Measurements from ENCODE around the gene KIF1C.
"Not testable (repeated sequence)": the region's sequence is repeated elsewhere in the genome, so short reads cannot be mapped to it uniquely, and the experiment has no call there.

Gene KIF1C

DNA sequence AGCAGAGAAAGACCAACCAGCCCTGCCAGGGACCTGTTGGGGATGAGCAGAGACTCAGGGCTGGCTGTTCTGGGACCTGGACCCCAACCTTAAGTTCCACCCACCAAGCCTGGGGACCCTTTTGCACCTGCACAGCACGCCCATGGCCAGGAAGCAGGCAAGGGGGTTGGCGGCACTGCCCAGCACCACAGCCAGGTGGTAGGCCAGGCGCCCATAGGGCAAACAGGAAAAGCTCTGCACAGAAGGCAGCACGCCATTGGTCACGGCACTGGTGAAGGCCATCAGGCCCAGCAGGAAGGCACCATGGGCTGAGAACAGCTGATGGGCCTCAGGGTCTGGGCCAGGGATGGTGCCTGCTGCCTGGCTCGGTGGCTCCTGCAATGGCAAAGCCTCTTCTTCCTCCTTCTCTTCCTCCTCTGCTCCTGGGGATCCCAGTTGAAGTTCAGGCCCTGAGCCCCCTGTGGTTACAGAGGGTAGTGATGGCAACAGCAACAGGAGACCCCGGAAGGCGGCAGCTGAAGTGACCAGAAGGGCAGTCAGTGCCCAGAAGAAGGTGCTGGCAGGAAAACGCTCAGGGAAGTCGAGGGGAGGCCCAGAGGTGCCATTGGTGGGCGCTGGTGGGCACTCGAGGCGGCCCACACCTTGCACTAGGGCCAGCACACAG lies 35.7 kb downstream of the KIF1C start:
- DNase-seq, result no peak
- in situ Hi-C loops (cut with MboI; ENCODE audit: low pct_unique_long_range_greater_than_20kb, low sequenced_read_pairs), result no loop called here

DNA sequence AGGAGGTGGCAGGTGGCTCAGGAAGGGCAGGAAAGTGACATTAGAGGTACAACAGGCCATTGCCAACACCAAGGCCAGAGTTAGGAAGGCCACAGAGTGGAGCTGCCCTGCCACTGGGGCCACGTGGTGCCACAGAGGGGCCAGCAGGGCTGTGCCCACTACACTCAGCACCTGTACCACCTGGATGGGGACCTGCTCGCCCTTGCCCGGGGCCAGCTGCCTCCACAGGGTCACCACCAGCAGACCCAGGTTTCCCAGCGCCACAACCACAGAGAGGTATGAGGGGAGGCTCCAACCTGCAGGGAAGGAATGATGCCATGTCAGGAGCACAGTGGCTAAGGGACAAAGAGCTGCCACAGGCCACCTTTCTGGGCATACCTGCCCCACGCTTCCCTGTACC lies 36.3 kb downstream of the KIF1C start:
- DNase-seq, result no peak
- in situ Hi-C loops (cut with MboI; ENCODE audit: low pct_unique_long_range_greater_than_20kb, low sequenced_read_pairs), result no loop called here

GRCh38 chr17:5034651-5035050 lies 36.9 kb downstream of the KIF1C start:
- in situ Hi-C loops (cut with MboI; ENCODE audit: low pct_unique_long_range_greater_than_20kb, low sequenced_read_pairs), result no loop called here

DNA sequence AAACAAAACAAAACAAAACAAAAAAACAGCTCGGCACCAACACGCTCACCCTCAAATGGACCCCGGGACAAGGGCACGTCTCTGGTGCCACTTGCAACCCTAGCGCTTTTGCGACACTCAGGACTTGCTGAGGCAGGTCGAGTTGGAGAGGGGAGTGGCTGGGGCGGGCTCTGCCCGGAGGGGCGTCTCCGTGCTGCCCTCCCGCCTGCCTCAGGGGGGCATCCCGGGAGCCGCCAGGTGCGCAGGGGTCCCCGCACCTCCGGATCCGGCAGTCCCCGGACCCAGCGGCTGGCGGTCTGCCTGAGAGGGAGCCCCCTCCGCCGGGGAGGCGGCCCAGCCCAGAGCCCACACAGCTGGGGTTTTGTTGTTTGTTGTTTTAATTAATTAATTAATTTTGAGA lies 37.6 kb downstream of the KIF1C start, which contains the start of gene SLC52A1:
SLC52A1 (minus strand) TSS at position 112 of the 400 bp plus-strand sequence. CDS start 820 bp downstream, outside the sequence.
- in situ Hi-C loops (cut with MboI; ENCODE audit: low pct_unique_long_range_greater_than_20kb, low sequenced_read_pairs), result no loop called here

More at GRCh38 chr17:5034651-5035050, 36.9 kb downstream of the KIF1C start:
- DNase-seq, result no peak

GRCh38 chr17:5042157-5043022 lies 44.6 kb downstream of the KIF1C start:
- DNase-seq, result no peak
- in situ Hi-C loops (cut with MboI; ENCODE audit: low pct_unique_long_range_greater_than_20kb, low sequenced_read_pairs), result no loop called here

More for the DNA sequence above, 37.6 kb downstream of the KIF1C start, which contains the start of gene SLC52A1:
- no peak for DNase-seq

GRCh38 chr17:5043524-5043923 lies 45.8 kb downstream of the KIF1C start:
- no peak for DNase-seq
- in situ Hi-C loops (cut with MboI; ENCODE audit: low pct_unique_long_range_greater_than_20kb, low sequenced_read_pairs), result no loop called here

DNA sequence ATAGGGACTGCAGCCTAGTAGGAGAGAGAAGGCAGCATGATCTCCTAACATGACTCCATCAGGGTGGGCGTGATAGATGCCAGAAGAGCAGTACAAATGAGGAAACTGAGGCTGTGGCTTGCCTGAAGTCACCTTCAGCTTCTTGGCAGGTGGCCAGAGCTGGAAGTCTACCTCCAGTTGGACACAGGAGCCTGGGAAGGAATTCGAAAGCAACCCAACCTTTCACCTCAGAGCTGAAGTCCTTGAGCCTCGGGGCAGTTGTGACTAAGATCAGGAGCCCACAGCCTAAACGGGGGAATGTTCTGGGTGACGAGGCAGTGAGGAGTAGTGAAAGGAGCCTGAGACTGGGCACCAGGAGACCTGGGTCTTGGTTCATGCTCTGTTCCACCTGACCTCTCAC lies 46.9 kb downstream of the KIF1C start:
- in situ Hi-C loops (cut with MboI; ENCODE audit: low pct_unique_long_range_greater_than_20kb, low sequenced_read_pairs), result no loop called here
- DNase-seq, result no peak

- in situ Hi-C loops (cut with MboI; ENCODE audit: low pct_unique_long_range_greater_than_20kb, low sequenced_read_pairs), result no loop called here
Measured at GRCh38 chr17:5045496-5045895, 47.7 kb downstream of the KIF1C start.

GRCh38 chr17:5047446-5047845 lies 49.7 kb downstream of the KIF1C start:
- DNase-seq, result no peak
- in situ Hi-C loops (cut with MboI; ENCODE audit: low pct_unique_long_range_greater_than_20kb, low sequenced_read_pairs), result no loop called here

More at GRCh38 chr17:5045496-5045895, 47.7 kb downstream of the KIF1C start:
- DNase-seq, result no peak

GRCh38 chr17:5049314-5049841 lies 51.6 kb downstream of the KIF1C start:
- in situ Hi-C loops (cut with MboI; ENCODE audit: low pct_unique_long_range_greater_than_20kb, low sequenced_read_pairs), result no loop called here
- no peak for DNase-seq

GRCh38 chr17:5050278-5050677 lies 52.5 kb downstream of the KIF1C start:
- no peak for DNase-seq
- in situ Hi-C loops (cut with MboI; ENCODE audit: low pct_unique_long_range_greater_than_20kb, low sequenced_read_pairs), result no loop called here

DNA sequence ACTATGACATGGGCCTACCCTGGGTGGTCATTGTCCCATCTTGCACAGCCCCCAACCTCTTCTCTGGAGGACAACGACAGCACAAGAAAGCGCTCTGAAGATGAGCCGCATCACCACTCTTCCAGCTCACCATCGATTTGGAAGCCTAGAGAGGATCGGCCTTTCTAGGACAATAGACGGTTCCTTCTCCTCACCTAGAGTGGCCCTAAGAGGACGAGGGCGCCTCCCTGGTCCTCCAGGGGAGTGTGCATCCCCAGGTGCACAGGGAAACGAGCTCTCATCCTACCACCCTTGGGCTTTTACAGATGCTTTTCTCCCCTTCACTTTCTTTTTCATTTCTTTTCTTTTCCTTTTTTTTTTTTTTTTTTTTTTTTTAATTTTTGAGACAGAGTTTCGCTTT lies 57.8 kb downstream of the KIF1C start:
- in situ Hi-C loops (cut with MboI; ENCODE audit: low pct_unique_long_range_greater_than_20kb, low sequenced_read_pairs), result no loop called here

DNA sequence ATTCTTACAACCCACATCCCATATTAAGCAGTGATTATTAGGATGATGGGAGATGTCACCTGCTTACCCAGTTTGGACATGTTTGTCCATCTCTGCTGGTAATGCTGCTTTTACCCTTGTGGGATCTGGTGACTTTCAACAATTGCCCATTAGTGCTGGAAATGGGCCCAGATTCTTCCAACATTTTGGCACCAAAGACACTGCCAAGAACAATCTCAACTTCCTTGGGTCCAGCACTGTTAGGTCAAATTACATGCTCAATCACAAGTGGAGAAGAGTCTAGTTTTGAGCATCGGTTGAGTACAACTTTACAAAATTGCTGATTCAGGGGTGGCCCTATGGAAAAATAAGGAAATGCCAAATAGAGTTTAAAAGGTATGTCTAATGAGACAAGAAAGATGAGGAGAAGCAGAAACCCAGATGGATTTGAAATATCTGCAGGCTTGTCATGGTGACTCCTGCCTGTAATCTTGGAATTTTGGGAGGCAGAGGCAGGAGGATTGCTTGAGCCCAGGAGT lies 67.5 kb downstream of the KIF1C start:
- no peak for DNase-seq

More for the DNA sequence above, 57.8 kb downstream of the KIF1C start:
- no peak for DNase-seq

DNA sequence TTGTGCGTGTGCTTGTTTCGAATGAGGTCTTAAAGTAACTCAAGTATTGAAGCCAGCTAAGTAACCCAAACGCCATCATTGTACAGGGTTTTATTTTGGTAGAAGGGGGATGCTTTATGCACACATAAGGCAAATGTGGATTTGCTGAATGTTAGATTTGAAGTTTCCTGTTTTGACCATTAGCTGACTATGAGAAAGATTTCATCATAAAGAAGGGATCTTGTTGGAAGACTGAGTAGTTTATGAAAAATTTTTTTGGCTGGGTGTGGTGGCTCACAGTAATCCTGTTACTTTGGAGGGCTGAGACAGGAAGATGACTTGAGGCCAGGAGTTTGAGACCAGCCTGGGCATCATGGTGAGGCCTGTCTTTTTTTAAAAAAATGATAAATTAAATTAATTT lies 70.5 kb downstream of the KIF1C start:
- in situ Hi-C loops (cut with MboI; ENCODE audit: low pct_unique_long_range_greater_than_20kb, low sequenced_read_pairs), result no loop called here
- no peak for DNase-seq

More for the DNA sequence above, 67.5 kb downstream of the KIF1C start:
- in situ Hi-C loops (cut with MboI; ENCODE audit: low pct_unique_long_range_greater_than_20kb, low sequenced_read_pairs), result no loop called here

DNA sequence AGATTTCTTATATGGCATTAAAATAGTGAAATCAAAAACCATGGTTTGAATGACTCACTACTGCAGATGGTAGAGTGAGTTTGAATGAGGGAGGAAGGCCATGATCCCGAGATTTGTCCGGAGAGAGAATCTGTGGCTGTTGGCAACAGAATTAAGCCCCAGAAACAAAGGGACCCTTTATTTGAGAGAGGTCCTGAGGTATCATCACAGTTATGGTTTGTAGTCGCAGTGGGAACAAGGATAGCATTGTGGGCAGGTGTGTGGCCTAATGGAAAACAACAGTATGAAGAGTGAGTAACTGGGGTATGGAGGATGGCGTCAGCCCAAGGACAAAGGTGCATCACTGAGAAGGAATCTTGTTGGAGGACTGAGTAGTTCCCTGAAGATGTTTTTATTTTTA lies 72.0 kb downstream of the KIF1C start:
- in situ Hi-C loops (cut with MboI; ENCODE audit: low pct_unique_long_range_greater_than_20kb, low sequenced_read_pairs), result no loop called here
- no peak for DNase-seq

GRCh38 chr17:5075472-5075871 lies 77.7 kb downstream of the KIF1C start:
- in situ Hi-C loops (cut with MboI; ENCODE audit: low pct_unique_long_range_greater_than_20kb, low sequenced_read_pairs); DNase-seq: not testable (repeated sequence)

DNA sequence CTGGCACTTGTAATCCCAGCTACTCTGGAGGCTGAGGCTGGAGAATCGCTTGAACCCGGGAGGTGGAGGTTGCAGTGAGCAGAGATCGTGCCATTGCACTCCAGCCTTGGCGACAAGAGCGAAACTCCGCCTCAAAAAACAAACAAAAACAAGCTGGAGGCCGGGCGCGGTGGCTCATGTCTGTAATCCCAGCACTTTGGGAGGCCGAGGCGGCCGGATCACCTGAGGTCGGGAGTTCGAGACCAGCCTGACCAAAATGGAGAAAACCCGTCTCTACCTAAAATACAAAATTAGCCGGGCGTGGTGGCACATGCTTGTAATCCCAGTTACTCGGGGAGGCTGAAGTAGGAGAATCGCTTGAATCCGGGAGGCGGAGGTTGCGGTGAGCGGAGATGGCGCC lies 79.5 kb downstream of the KIF1C start:
- DNase-seq; in situ Hi-C loops (cut with MboI; ENCODE audit: low pct_unique_long_range_greater_than_20kb, low sequenced_read_pairs): not testable (repeated sequence)

DNA sequence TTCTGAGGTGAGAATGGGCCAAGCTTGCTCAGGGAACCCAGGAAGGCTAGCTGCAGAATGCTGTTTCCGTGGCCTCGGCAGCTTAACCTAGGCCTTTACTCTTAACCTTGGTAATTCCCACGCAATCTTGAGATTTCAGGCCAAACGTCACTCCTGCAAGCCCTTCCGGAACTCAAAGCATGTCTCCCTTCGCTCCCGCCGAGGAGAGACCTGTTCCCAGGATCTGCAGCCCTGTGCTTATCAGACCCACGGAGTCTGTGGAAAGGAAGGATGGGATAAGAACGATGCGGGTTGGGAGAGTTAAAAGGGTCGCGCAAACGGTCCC lies 80.0 kb downstream of the KIF1C start:
- in situ Hi-C loops (cut with MboI; ENCODE audit: low pct_unique_long_range_greater_than_20kb, low sequenced_read_pairs), result no loop called here
- DNase-seq, result no peak
